Epithelial cell of esophagus (primary cell): Measurements from ENCODE around the gene FAAH.

Experiments
- DNase-seq: peaks from one replicate; pipeline ENCODE4 v3.0.0; 2010; ENCODE audit warnings: low read depth
- H3K4me3 ChIP-seq: 2 replicates; pipeline ENCODE4 v1.5.1; 2011; ENCODE audit warnings: mild to moderate bottlenecking, low read length, control low read depth
- CTCF ChIP-seq: IDR thresholded peaks from 2 replicates; pipeline ENCODE4 v1.5.1; 2011; ENCODE audit warnings: low read depth, mild to moderate bottlenecking, low read length, control low read depth, inconsistent platforms; ENCODE audit not compliant: insufficient read depth; ENCODE audit errors: missing control alignments

The FAAH gene

DNA sequence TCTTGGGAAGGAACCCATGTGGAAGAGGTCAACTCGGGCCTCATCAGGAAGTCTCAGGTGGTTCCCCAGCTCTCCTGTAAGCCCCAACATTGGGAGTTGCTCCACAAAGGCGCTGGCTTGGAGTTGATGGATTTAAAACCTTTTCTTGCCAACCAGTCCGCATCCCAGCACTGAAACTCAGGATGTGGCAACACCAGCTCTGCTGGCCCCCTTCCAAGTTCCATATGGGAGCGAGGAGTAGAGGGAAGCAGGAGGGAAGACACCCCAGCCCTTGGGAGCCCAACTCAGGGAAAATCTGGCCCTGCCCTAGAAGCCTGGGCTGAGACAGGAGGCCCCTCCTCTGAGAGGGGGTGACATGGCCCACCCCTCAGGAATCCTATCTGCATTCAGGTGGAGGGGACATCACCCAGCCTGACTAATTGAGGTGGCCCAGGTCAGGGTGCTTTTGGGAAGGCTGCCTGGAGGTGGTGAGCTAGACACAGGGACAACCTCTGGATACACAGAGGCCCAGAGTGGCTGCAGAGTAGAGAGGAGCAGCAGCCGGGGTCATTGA lies 62.4 kb downstream of the FAAH start:
- no peak for DNase-seq
- H3K4me3 ChIP-seq, result no peak overlapping the region
- TF ChIP-seq CTCF, result no peak

DNA sequence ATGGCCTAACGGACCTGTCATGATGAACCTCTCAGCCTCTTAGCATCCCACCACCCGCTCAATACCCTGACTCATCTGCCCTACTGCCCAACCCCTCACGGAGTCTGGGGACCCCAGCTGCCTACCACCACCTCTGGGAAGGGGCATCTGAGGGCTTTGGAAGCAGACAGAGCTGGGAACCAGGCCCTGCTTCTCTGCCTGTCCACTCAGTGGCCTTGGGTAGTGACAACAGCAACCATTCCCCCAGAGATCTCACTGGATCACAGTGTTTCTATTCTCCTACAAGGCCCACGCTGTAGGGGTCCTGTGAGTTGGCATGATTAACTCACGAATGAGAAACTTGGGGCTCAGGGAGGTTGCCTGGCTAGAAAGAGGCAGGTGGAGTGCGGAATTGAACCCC lies 63.1 kb downstream of the FAAH start:
- no peak for DNase-seq
- H3K4me3 ChIP-seq, result no peak overlapping the region

DNA sequence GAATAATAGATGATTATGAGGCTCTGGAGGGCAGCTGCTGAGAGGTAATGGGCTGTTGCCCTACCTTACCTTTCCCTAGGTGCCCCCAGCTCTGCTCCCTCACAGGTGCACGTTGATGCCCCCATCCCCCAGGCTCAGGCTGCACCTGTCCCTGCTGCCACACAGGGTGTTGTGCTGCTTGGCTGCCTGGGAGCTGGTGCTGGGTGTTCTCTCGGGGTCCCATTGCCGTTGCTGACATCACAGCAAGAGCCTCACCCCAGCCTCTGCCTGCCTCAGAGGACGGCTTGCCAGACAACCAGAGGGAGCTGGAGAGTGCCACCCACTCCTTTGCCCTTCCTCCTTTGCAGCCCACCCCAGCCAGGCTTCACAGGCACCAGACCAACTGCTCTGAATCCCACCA lies 64.1 kb downstream of the FAAH start:
- no peak for TF ChIP-seq CTCF
- no peak overlapping the region for H3K4me3 ChIP-seq
- no peak for DNase-seq

More for the DNA sequence above, 63.1 kb downstream of the FAAH start:
- no peak for TF ChIP-seq CTCF

- no peak for TF ChIP-seq CTCF
- H3K4me3 ChIP-seq, result no peak overlapping the region
- no peak for DNase-seq
These were observed 64.7 kb downstream of the FAAH start for GRCh38 chr1:46458846-46459245.

DNA sequence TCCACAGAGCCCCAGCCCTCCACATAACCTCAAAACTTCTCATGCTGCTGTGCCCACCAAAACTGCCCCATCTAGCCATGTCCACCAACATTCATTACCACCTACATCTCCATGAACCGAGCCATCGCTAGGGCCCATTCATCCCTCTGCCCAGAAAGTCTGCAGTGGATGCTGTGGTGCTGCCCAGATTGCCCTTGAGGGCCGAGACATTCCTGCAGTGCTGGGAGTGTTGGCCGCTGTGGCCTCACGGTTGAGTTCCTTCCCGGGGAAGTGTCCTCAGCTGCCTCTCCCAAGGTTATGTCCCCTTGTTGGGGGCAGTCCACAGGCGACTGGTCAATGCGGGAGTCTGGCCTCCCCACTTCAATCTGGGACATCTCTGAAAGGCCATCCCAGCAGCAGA lies 65.2 kb downstream of the FAAH start:
- no peak overlapping the region for H3K4me3 ChIP-seq
- TF ChIP-seq CTCF, result no peak
- no peak for DNase-seq

- no peak overlapping the region for H3K4me3 ChIP-seq
- DNase-seq, result no peak
- TF ChIP-seq CTCF, result no peak
These were observed 67.1 kb downstream of the FAAH start for GRCh38 chr1:46461017-46461808.

DNA sequence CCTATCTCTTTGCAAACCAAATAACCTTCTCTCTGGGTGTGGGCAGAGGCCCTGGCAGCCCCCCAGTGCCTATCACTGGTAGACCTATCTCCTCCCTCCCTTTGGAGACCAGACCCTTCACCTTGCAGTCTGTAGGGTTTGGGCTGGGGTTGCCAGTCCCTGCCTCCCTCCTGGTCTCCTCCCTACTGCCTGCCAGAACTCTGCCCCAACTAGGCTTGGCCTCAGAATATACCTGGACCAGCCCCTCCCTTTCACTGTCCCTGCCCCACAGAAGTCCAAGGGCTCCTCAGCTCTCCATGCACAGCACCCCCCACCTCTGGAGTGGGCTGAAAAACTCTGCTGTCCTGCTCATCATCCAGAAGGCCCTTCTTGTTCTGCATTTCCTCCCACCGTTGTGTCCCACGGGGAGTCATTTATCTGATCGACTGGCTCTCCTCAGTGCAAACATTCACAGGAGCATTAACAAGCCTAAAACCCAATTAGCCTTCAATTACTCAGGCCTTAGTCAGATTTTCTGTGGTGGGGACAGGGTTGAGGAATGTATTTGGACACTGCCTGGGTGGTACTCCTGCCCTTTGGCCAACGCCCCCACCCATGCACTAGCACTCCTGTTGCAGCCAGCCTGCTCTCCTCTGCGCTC lies 67.8 kb downstream of the FAAH start:
- TF ChIP-seq CTCF, result no peak
- DNase-seq, result no peak
- no peak overlapping the region for H3K4me3 ChIP-seq
